ENCODE results near the gene PRR9.
"Not testable (repeated sequence)": the region's sequence is repeated elsewhere in the genome, so short reads cannot be mapped to it uniquely, and the experiment has no call there.

Gene PRR9, protein sequence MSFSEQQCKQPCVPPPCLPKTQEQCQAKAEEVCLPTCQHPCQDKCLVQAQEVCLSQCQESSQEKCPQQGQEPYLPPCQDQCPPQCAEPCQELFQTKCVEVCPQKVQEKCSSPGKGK

DNA sequence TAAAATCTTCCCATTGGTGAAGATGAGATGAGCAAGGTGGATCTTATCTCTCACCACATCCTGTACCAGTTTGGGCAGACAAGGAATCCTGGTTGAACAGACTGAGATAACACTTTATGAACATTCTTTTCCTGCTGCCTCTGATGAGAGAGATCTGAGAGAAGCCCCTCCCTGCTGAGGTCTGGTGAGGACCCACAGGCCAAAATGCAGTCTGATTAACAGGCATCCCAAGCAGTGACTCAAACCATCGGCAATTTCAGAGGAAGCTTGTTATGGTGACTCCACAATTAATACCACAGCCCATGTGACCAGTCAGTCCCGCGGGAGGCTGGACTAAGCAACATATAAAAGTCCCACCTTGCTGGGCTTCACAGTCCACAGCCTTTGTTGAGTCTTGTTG lies at the start of gene PRR9:
PRR9 (plus strand) TSS at position 373 of the 400 bp plus-strand sequence. CDS start 561 bp downstream, outside the sequence.
- DNase-seq = no peak

DNA sequence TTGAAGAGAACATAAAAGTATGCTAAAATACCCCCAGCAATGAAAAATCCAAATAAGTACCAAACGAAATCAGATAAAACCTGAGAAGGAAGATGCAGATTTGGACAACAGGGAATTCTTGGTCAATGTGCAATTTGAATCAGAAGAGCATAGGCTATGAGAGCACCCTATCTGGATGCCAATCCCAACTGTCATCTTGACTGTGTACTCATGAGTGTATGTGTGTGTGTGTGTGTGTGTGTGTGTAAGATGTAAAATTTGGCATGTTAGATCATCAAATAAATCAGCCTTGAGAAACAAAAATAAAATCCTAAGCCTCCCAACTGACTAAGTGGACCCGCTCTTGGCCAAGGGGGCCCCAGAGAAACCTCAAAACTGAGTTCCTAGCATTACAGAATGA lies 48.7 kb upstream of the PRR9 start:
- no peak for DNase-seq

DNA sequence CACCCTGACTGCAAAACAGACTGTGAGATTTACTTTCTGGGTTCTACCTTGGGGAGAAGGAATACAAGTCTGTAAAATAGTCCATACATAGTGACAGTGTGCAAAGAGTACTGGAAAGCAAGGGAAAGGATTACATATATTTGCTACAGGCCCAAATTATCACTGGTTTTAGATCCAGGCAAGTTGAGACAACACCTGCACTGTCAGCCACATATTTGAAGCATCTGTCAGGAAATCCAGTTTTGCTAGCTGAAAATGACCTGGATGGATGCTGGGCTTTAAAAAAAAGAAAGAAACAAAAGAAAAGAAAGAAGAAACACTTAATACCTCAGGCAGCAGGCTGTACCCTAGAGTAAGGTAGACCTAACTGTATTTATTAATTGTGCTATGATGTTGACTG lies 42.8 kb upstream of the PRR9 start:
- DNase-seq = no peak

DNA sequence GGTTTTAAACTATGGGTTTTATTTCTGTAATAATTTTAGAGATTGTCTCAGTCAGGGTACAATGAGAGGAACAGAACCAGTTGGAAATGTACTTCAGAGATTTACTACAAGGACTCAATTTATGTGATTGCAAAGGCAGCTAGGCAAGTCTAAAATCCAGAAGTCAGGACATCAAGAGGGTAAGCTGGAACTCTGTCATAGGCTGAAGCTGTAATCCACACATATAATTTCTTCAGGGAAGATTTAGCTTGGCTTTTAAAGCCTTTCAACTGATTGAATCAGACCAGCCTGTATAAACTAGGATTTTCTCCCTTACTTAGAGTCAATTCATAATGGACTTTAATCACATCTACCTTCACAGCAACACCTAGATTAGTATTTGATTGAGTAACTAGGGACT lies 38.5 kb upstream of the PRR9 start:
- DNase-seq = no peak

DNA sequence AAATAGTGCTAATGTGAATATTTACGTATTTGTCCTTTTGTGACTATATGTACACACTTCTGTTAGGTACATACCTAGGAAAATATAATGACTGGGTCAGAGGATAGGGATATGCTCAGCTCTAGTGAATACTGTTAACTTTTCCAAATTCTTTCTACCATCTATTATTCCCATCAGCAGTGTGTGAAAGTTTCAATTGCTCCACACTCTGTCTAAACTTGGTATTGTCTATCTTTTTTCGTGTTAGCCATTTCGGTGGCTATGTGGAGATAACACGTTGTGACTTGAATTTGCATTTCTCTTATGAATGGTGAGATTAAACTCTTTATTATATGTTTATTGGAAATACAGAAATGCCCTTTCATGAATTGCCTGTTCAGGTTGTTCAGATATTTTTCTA lies 36.8 kb upstream of the PRR9 start:
- DNase-seq = no peak

DNA sequence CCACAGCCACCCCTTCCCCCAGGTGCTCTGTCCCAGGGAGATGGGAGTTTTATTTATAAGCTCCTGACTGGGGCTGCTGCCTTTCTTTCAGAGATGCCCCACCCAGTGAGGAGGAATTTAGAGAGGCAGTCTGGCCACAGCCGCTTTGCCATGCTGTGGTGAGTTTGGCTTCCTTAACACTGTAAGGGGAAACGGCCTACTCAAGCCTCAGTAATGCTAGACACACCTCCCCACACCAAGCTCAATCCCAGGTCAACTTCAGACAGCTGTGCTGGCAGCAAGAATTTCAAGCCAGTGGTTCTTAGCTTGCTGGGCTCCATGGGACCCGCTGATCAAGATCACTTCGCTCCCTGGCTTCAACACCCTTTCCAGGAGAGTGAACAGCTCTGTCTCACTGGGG lies 29.1 kb upstream of the PRR9 start:
- not testable (repeated sequence) for DNase-seq

DNA sequence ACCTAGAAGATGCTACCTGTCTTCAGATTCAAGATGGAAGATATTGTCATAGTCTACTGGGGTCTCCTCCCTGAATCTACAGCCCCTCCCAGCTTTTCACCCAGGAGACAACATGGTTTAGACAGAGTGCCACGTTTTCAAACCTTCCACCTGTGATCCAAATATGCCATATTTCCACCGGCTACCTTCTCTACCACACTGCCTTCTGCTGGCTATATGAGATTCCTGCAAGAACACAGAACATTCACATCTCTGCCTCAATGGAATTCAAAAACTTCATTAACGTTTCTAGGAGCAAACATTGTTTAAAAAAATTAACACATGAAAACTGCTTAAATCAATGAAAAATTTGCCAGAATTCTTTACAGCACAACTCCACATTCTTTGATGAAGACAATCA lies 27.0 kb upstream of the PRR9 start:
- no peak for DNase-seq

DNA sequence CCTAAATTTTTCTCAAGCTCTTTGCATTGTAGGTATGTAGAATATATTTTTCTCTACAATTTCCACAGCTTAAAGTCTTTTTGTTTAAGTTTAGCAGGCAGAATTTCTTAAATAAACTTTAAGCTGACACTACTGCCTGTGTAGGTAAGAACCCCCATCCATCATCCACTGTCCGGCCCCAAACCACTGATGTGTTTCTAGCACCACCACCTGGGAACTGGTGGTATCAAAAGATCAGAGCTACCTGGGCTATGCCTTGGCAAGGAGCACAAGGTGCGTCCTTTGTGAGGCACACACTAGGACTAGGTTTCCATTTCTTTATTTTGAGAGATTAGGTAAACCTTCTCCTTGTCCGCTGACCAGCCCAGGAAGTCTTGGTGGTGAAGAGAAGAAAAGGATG lies 24.7 kb upstream of the PRR9 start:
- no peak for DNase-seq

DNA sequence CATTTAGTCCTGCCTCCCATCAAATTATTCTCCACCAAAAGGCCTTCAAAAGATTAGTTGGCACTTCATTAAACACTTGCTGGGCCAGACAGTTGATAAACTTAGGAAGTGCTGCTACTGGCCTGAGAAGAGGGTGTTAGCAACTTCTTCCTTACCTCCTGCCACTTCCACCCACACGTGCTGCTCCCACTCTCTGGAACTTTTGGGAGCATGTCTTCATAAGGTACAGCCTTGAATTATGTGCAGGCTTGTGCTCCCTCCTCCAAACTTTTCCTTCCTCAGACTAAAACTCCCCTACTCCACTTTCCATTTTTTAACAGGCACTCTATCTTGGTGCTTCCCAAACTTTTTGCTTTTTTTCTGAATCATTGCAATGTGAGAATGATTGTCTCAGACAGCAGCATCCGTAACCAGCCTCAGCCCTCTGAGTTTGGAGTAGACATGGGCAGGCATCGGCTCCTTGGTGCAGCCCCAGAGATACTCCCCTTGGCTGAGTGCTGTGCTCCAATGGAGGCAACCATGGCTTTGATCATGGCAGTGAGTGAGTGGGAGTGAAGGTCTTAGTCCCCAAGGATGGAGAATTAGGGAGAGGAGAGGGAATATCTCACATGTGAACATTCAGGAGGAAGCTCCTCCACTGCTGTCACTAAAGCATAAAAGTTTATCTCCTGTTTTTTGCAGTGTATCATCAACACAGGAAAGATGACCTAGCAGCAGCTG lies 22.9 kb upstream of the PRR9 start:
- DNase-seq = no peak

DNA sequence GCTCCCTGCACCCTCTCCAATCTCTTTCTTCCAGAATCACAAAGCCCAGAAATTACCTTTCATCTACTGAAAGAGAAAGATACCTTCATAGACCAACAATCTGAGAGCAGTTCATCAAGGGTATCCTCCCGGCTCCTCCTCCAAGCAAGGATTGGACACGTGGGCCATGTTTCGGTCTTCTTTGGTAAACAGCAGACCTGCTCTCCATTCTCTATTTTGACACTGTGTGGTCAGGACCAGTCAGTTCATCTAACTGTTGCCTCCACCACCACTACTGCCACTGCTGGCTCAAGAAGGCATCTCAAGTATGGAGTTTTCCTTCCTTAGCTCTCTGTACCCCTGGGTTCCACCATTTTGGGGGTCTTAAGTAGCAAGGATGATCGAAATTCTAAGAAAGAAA lies 22.2 kb upstream of the PRR9 start:
- no peak for DNase-seq

DNA sequence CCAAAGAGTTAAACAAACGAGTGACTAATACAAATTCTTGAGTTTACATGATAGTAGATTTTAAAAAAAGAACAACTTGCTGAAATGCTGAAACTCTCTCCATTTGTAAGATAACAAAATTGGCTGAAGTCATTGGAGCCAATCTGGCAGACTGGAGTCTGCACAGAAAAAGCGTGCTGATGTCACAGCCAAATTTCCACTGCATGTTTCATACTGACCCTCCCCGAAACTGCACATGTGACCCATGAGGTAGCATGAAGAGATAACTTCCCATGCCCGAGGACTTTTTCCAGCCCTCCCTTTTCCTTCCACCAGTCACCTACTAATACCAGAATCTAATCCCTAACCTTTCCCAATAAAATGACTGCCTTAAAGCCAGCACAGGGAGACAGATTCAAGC lies 15.4 kb upstream of the PRR9 start:
- DNase-seq = no peak

DNA sequence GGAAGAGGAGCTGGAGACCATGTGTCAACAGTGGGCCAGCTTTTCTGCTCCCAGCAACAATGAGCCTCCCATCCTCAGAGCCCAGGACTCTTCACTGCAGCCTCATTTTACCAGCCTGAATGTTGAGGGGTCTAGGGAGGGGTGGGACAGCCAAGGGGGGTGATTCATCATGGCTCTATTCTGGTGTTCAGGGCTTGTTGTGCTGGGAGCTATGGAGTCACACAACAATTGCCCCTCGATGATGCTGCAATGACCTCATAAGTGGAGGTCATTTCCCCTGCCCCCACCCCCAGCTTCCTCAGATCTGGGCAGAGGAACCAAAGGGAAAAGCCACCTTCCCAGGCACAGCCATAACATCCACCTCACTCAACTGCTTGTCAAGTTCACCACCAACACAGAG lies 14.3 kb upstream of the PRR9 start, which contains the start of gene LELP1:
LELP1 (plus strand) TSS at position 301 of the 400 bp plus-strand sequence. CDS start 1,278 bp downstream, outside the sequence.
- no peak for DNase-seq

DNA sequence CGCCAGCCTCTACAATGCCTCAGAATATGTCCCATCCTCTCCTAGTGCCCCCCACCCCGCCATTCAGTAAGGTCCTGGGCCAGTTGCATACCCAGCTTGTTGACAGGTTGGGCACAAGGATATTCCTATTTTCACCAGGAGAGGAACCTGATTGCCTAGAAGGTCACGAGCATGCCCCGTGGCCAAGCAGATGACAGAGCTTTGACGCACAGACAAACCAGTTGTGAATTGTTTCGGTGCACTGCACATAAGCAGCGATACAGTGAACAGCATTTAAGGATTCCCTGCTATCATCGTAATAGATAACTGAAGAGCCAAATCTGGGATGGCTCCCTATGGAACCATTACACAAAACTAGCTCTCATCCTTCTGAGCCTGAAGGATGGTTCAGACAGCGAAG lies 10.8 kb upstream of the PRR9 start:
- DNase-seq = no peak

DNA sequence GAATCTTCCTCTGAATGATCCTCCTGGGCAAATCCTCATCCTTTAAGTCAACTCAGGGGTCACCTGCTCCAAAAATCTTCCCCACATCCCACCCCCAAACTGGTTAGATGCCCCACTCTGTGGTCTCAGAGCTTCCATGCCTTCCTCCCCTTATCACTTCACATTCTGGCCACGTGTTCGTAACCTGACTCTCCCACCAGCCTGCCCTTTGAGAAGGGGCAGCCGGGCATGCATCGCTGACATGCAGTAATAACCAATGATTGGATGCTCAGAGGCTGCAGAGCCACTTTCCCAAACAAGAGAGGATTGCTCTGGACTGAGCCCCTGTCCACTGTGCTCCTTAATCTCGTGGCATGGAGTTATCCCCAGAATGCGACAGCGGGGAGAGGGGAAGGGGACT lies 7.2 kb upstream of the PRR9 start:
- no peak for DNase-seq

DNA sequence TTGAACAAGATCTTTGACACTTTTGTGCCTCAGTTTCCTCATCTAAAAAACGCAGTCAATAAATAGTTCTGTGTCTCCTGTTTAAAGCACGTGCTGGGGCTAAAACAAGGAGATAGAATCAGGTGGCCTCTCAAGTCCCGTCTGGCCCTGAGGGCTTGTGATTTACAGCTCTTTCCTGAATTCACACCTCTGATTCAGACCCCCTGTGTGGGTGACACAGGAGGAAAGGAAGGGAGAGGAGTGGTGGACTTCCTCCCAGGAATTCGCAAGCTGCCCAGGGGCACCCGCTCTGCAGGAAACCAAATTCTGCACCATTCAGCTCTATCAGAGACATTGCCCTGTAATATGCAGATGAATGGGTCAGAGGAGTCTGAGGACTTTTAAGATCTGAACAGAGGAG lies 5.2 kb upstream of the PRR9 start:
- DNase-seq = no peak

DNA sequence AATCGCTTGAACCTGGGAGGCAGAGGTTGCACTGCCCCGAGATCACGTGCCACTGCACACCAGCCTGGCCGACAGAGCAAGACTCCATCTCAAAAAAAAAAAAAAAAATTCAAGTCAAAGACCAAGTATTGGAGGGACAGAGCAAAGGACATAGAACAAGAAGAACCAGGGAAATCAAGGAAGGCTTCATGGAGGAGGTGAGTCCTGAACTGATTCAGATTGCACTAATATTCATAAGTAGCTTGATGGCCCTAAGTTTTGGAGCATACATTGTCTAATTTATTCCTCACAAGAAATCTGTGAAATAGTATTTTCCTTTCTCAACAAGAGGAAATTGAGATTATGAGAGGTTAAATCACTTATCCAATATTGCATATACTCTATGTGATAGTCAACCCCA lies 3.9 kb upstream of the PRR9 start:
- DNase-seq = no peak

DNA sequence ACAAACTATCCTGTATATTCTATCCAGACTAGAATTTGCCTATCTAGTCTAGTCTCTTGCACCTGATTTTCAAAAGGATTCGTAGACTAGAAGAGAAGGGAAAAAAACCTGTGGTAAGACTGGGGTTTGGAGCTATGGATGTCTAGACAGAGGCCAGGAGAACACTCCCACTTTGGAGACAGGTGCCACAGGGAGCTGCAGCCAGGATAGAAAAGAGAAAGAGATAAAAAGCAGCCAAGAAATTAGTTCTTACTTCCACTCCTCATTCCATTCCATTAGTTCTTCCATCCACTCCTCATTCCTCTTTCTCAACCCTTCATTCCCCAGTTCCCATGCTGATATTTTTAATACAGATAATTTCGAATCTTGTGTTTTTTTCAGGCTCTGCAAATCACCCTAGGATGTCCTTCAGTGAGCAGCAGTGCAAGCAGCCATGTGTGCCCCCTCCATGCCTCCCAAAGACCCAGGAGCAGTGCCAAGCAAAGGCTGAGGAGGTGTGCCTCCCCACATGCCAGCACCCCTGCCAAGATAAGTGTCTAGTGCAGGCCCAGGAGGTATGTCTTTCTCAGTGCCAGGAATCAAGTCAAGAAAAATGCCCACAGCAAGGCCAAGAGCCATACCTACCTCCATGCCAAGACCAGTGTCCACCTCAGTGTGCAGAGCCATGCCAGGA lies 496 bp downstream of the PRR9 start:
- no peak for DNase-seq

DNA sequence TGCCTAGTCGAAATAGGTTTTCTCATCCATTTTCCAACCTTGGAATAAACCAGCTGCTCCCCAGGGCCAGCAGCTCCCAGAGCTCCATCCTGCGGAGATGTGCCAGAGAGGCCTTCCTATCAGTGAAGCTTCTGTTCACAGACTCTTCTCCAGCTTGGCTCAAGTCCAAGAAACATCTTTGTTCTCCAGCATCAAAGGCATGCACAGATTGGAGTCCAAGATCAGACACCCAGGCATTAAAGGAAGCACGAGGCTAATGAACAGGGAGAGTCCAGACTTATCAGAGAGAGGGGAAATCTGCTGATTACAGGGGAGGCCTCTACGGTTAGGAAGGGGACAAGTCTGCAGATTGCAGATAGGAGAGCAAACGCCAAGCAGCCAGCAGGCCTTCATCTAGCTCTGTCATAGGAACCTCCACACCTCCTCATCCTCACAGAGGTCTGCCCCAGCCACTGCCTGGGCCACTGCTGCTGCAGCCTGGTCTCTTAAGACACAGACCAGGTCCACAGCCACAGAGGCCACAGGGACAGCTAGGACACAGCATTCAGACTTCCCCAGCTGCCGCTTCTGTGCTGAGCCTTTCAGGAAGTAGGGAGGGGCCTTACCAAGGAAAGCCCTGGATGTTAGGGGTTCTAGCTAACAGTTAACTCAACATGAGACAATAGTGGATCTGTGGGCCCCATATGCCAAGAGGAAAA lies 3.4 kb downstream of the PRR9 start:
- no peak for DNase-seq

DNA sequence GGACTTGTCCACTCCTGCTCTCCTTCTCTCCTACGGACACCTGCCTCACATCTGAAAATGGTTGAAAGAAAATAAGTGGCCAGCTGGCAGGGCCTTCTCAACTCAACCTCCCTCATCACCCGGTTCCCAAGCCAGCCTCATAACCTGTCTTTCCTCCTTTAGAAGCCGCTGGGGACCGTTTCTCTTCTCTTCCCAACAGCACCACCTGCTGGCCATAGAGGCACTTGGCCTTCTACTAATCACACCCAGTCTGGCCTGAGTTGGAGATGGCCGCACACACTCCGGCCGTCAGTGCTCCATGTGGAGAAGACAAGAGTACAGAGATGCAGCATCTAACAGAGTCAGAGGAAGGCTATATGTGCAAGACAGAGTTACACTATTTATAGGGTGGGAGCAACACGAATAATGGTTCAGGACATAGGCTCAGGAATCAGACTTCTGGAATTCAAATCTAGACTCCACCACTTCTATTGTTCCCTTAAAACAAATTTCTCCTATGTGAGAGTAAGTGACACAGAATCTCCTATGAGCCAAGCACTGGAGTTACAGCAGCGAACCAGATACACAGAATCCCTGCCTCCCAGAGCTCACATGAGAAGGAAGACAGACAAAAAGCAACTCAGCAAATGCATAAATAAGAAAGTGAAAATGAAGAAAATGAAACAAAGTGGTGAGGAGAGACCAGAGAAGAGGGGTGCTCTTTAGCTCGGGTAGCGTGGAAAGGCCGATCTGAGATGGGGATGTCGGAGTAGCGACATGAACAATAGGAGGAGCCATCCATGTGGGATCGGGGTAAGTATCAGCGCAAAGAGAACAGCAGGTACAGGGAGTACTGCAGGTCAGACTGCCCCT lies 5.9 kb downstream of the PRR9 start:
- peak; percentile 60 to 68 for DNase-seq

DNA sequence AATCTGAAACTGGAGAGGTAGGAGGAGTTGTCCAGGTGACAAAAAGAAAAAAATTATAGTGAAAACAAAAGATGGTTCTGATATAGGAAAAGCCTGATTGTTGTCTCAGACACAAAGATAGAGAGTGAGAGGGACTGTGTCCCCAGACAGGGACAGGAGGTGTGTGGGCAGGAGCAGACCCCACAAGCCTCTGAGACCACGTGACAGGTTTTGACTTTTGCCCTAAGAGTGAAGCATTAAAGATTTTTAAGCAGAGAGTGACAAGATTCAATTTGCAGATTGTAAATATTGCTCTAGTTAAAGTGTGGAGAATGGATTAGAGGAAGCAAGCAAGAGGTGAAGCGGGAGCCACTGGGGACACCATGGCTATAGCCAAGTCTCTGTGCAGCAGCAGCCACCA lies 10.4 kb downstream of the PRR9 start:
- DNase-seq = no peak

DNA sequence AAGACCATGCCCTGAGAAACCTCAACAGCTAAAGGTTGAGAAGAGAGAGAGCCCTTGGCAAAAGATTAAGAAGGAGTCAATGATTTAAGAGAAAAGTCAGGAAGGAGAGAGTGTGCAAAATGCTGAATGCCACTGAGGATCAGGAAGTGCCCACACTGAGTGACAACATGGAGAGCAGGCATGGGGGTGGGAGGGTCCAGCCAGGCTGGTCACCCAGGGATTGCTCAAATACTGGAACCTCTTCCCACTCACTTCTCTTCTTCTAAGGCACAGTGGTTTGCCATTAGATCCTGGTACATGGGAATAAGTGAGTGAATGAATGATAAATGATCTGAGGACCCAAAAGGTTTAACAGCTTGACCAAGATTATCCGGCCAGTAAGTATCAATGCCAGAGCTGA lies 11.1 kb downstream of the PRR9 start:
- no peak for DNase-seq

DNA sequence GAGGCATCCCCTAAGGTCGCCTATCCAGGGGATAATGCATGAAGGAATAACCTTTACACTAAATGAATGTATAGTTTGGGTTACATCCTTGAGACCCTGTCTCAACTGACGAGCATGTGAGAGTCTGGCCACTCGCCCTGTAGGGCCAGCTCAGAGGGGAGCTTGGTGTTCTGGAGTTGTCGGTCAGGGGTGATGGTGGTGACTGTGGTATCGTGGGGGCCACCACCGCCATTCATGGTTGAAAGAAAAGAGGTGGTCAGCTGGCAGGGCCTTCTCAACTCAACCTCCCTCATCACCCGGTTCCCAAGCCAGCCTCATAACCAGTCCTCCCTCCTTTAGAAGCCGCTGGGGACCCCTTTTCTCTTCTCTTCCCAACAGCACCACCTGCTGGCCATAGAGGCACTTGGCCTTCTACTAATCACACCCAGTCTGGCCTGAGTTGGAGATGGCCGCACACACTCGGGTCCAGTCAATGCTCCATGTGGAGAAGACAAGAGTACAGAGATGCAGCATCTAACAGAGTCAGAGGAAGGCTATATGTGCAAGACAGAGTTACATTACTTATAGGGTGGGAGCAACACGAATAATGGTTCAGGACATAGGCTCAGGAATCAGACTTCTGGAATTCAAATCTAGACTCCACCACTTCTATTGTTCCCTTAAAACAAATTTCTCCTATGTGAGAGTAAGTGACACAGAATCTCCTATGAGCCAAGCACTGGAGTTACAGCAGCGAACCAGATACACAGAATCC lies 11.9 kb downstream of the PRR9 start:
- DNase-seq = peak in 1 of 2 donors; percentile 39

Data from stimulated activated CD4-positive, alpha-beta T cell treated with anti-CD3 and anti-CD28 coated beads, Interleukin-2, amount 100 ng/mL, for 24 hours (primary cell).